ENCODE data around the gene GALNT2. TPM values are rescaled to one million over a fixed set of nuclear protein-coding genes. Genes with fewer than 3 reads are reported as not detected.

The GALNT2 gene
- total and polyA plus RNA-seq, 2 donors (not counting 1 experiment from before 2014, with no cell fraction given): 19.0 to 184 TPM

- H3K4me3 Mint-ChIP-seq: no peak overlapping the region
- H3K4me2 ChIP-seq (replicated peaks; ENCODE audit: low read depth, low read length, poor library complexity, severe bottlenecking): no peak overlapping the region
- TF ChIP-seq EZH2 (IDR thresholded peaks at IDR 0.05; ENCODE audit: borderline replicate concordance, insufficient read depth, low read depth, low read length, poor library complexity, severe bottlenecking): no peak
- TF ChIP-seq CTCF (IDR thresholded peaks at IDR 0.05): no peak
- peaks cover 0 to 11% (median 9%) of the 10 kb centered on the region in 3 donors for H3K9me3 ChIP-seq (ENCODE audit: control extremely low read depth in 1 of 3, control insufficient read depth in 2 of 3, insufficient read depth in 1 of 3, low read length in 2 of 3)
- no peaks in the 10 kb centered on the region for H3K4me1 ChIP-seq (ENCODE audit: control insufficient read depth in 2 of 2, insufficient read depth in 2 of 2, low read length in 2 of 2)
- ATAC-seq (ENCODE audit: low read depth) (no peak), DNase-seq (no peak)
- no peak overlapping the region for H3K4me3 ChIP-seq (ENCODE audit: control extremely low read depth in 1 of 5, extremely low read depth in 1 of 5, insufficient read depth in 1 of 5, low read depth in 2 of 5, low read length in 4 of 5)
- no peaks in the 10 kb centered on the region for H3K27me3 Mint-ChIP-seq
- no peak overlapping the region for H2AFZ ChIP-seq (ENCODE audit: insufficient read depth, low read depth, low read length, poor library complexity, severe bottlenecking)
- no peaks in the 10 kb centered on the region for H3K36me3 ChIP-seq (replicated peaks in 1 of 2; ENCODE audit: control extremely low read depth in 1 of 2, control insufficient read depth in 1 of 2, extremely low read depth in 1 of 2, insufficient read depth in 2 of 2, low read length in 1 of 2)
- H4K20me1 ChIP-seq (ENCODE audit: control insufficient read depth, insufficient read depth, low read length, poor library complexity, severe bottlenecking): no peaks in the 10 kb centered on the region
- H3K9me3 Mint-ChIP-seq (ENCODE audit: insufficient read depth): peaks cover 4% of the 10 kb centered on the region
- H3K27me3 ChIP-seq (replicated peaks in 1 of 4; ENCODE audit: control extremely low read depth in 1 of 4, control insufficient read depth in 3 of 4, insufficient read depth in 4 of 4, low read length in 3 of 4): no peaks in the 10 kb centered on the region
- intact Hi-C loops (cut with micrococcal nuclease): no loop called here
- H3K27ac Mint-ChIP-seq: no peak overlapping the region
- H3K27ac ChIP-seq (ENCODE audit: low read length in 2 of 2): no peak overlapping the region
- peaks cover 2% of the 10 kb centered on the region for H3K4me1 Mint-ChIP-seq
- no CpG with 5 or more reads among the region's 3 CpGs for WGBS (ENCODE audit: insufficient coverage)
- H3K9ac ChIP-seq (ENCODE audit: low read length): no peak overlapping the region
- ChIA-PET POLR2A (interaction anchor here (0.7 kb wide), 1 partner anchor 18 kb away, joined by 3 read pairs; no protein-coding TSS in a partner anchor), CTCF (interaction anchor here (0.7 kb wide), 1 partner anchor 161 kb away, joined by 3 read pairs; no protein-coding TSS in a partner anchor)
- no peaks in the 10 kb centered on the region for H3K79me2 ChIP-seq (ENCODE audit: control insufficient read depth, insufficient read depth, low read length)
Measured at GRCh38 chr1:230031131-230031530, 35.9 kb upstream of the GALNT2 start.

GRCh38 chr1:230032516-230033281, 34.3 kb upstream of the GALNT2 start:
- H3K4me2 ChIP-seq (replicated peaks; ENCODE audit: low read depth, low read length, poor library complexity, severe bottlenecking): no peak overlapping the region
- H3K9me3 ChIP-seq (ENCODE audit: control extremely low read depth in 1 of 3, control insufficient read depth in 2 of 3, insufficient read depth in 1 of 3, low read length in 2 of 3): peaks cover 0 to 12% (median 5%) of the 10 kb centered on the region in 3 donors
- H2AFZ ChIP-seq (ENCODE audit: insufficient read depth, low read depth, low read length, poor library complexity, severe bottlenecking): no peak overlapping the region
- 83% methylated on average over 2 of the region's 6 CpGs for WGBS (ENCODE audit: insufficient coverage)
- Mint-ChIP-seq H3K27ac (no peak overlapping the region), H3K4me3 (no peak overlapping the region), H3K27me3 (no peaks in the 10 kb centered on the region), H3K9me3 (ENCODE audit: insufficient read depth) (peaks cover 6% of the 10 kb centered on the region), H3K4me1 (peaks cover 2% of the 10 kb centered on the region)
- no peak for DNase-seq
- ChIA-PET POLR2A (no interaction called here), CTCF (no interaction called here)
- H3K27me3 ChIP-seq (replicated peaks in 1 of 4; ENCODE audit: control extremely low read depth in 1 of 4, control insufficient read depth in 3 of 4, insufficient read depth in 4 of 4, low read length in 3 of 4): no peaks in the 10 kb centered on the region
- no peak overlapping the region for H3K27ac ChIP-seq (ENCODE audit: low read length in 2 of 2)
- no peak overlapping the region for H3K9ac ChIP-seq (ENCODE audit: low read length)
- ATAC-seq (ENCODE audit: low read depth): no peak
- H3K4me3 ChIP-seq (ENCODE audit: control extremely low read depth in 1 of 5, extremely low read depth in 1 of 5, insufficient read depth in 1 of 5, low read depth in 2 of 5, low read length in 4 of 5): no peak overlapping the region
- H3K36me3 ChIP-seq (replicated peaks in 1 of 2; ENCODE audit: control extremely low read depth in 1 of 2, control insufficient read depth in 1 of 2, extremely low read depth in 1 of 2, insufficient read depth in 2 of 2, low read length in 1 of 2): no peaks in the 10 kb centered on the region
- TF ChIP-seq EZH2 (IDR thresholded peaks at IDR 0.05; ENCODE audit: borderline replicate concordance, insufficient read depth, low read depth, low read length, poor library complexity, severe bottlenecking) (no peak), CTCF (IDR thresholded peaks at IDR 0.05) (no peak)
- H3K79me2 ChIP-seq (ENCODE audit: control insufficient read depth, insufficient read depth, low read length): no peaks in the 10 kb centered on the region
- no peaks in the 10 kb centered on the region for H3K4me1 ChIP-seq (ENCODE audit: control insufficient read depth in 2 of 2, insufficient read depth in 2 of 2, low read length in 2 of 2)
- H4K20me1 ChIP-seq (ENCODE audit: control insufficient read depth, insufficient read depth, low read length, poor library complexity, severe bottlenecking): no peaks in the 10 kb centered on the region
- intact Hi-C loops (cut with micrococcal nuclease): no loop called here
